ENCODE results near the gene RGL1. TPM values are rescaled to one million over a fixed set of nuclear protein-coding genes. Genes with fewer than 3 reads are reported as not detected.

RGL1 gene
- total and polyA plus RNA-seq, 2 experiments from 2014 or later: 22.8 to 24.1 TPM

GRCh38 chr1:183908079-183908478, 103.2 kb downstream of the RGL1 start:
- no peaks in the 10 kb centered on the region for H3K27me3 ChIP-seq
- H3K4me1 ChIP-seq (ENCODE audit: low read depth): no peaks in the 10 kb centered on the region
- H3K36me3 ChIP-seq: peaks cover 73% of the 10 kb centered on the region
- no peak for TF ChIP-seq CTCF (IDR thresholded peaks at IDR 0.05; ENCODE audit: low read depth, low read length)
- DNase-seq (ENCODE audit: low read depth in 1 of 2, low spot score in 1 of 2): no peak
- H3K9me3 ChIP-seq (ENCODE audit: low read depth): no peaks in the 10 kb centered on the region
- H3K27ac ChIP-seq: no peak overlapping the region
- H3K4me3 ChIP-seq: no peak overlapping the region

GRCh38 chr1:183909672-183910071, 104.8 kb downstream of the RGL1 start:
- peaks cover 9% of the 10 kb centered on the region for H3K4me1 ChIP-seq (ENCODE audit: low read depth)
- DNase-seq (ENCODE audit: low read depth in 1 of 2, low spot score in 1 of 2): no peak
- TF ChIP-seq CTCF (IDR thresholded peaks at IDR 0.05; ENCODE audit: low read depth, low read length): no peak
- peaks cover 77% of the 10 kb centered on the region for H3K36me3 ChIP-seq
- H3K4me3 ChIP-seq: no peak overlapping the region
- H3K27me3 ChIP-seq: no peaks in the 10 kb centered on the region
- H3K27ac ChIP-seq: no peak overlapping the region
- H3K9me3 ChIP-seq (ENCODE audit: low read depth): no peaks in the 10 kb centered on the region

GRCh38 chr1:183910845-183911244, 105.9 kb downstream of the RGL1 start:
- peaks cover 72% of the 10 kb centered on the region for H3K36me3 ChIP-seq
- H3K9me3 ChIP-seq (ENCODE audit: low read depth): no peaks in the 10 kb centered on the region
- H3K27ac ChIP-seq: no peak overlapping the region
- H3K4me3 ChIP-seq: no peak overlapping the region
- peak in 1 of 2 donors; percentile 30 for DNase-seq (ENCODE audit: low read depth in 1 of 2, low spot score in 1 of 2)
- H3K27me3 ChIP-seq: no peaks in the 10 kb centered on the region
- H3K4me1 ChIP-seq (ENCODE audit: low read depth): peaks cover 19% of the 10 kb centered on the region
- no peak for TF ChIP-seq CTCF (IDR thresholded peaks at IDR 0.05; ENCODE audit: low read depth, low read length)

GRCh38 chr1:183911285-183911684, 106.4 kb downstream of the RGL1 start:
- Histone ChIP-seq H3K9me3 (ENCODE audit: low read depth) (no peaks in the 10 kb centered on the region), H3K27ac (no peak overlapping the region), H3K27me3 (no peaks in the 10 kb centered on the region), H3K36me3 (peaks cover 68% of the 10 kb centered on the region), H3K4me1 (ENCODE audit: low read depth) (peaks cover 20% of the 10 kb centered on the region), H3K4me3 (no peak overlapping the region)
- no peak for TF ChIP-seq CTCF (IDR thresholded peaks at IDR 0.05; ENCODE audit: low read depth, low read length)
- no peak for DNase-seq (ENCODE audit: low read depth in 1 of 2, low spot score in 1 of 2)

GRCh38 chr1:183912265-183912886, 107.5 kb downstream of the RGL1 start:
- peaks cover 69% of the 10 kb centered on the region for H3K36me3 ChIP-seq

More at GRCh38 chr1:183912265-183912886, 107.5 kb downstream of the RGL1 start:
- H3K4me1 ChIP-seq (ENCODE audit: low read depth): peaks cover 20% of the 10 kb centered on the region
- H3K27me3 ChIP-seq: no peaks in the 10 kb centered on the region
- no peak overlapping the region for H3K27ac ChIP-seq
- H3K4me3 ChIP-seq: no peak overlapping the region
- TF ChIP-seq CTCF (IDR thresholded peaks at IDR 0.05; ENCODE audit: low read depth, low read length): no peak
- H3K9me3 ChIP-seq (ENCODE audit: low read depth): no peaks in the 10 kb centered on the region
- DNase-seq (ENCODE audit: low read depth in 1 of 2, low spot score in 1 of 2): no peak
